Bronchial epithelial cell (primary cell): ENCODE measurements around the gene LAPTM5. TPM values are rescaled to one million over a fixed set of nuclear protein-coding genes. Genes with fewer than 3 reads are reported as not detected.

Experiments used
- DNase-seq: peaks from one replicate; pipeline ENCODE4 v3.0.0-alpha.2; 2010; ENCODE audit warnings: low read depth
- FAIRE-seq: peaks from 2 replicates; lab custom pipeline; 2011; peaks lifted over from hg19 to GRCh38; lab: Jason Lieb, UNC
- H3K27me3 ChIP-seq: 2 replicates; pipeline ENCODE4 v1.5.1; 2011; ENCODE audit warnings: low read length; ENCODE audit not compliant: control insufficient read depth, insufficient read depth
- H3K36me3 ChIP-seq: 2 replicates; pipeline ENCODE4 v1.5.1; 2011; ENCODE audit warnings: low read length; ENCODE audit not compliant: control insufficient read depth, insufficient read depth
- H3K4me3 ChIP-seq: 2 replicates; pipeline ENCODE4 v1.5.1; 2011; ENCODE audit warnings: mild to moderate bottlenecking, low read depth, low read length, control low read depth
- CTCF ChIP-seq: IDR thresholded peaks from 2 replicates; pipeline ENCODE4 v1.5.1; 2011; ENCODE audit warnings: mild to moderate bottlenecking, moderate library complexity, low read length, control low read depth, inconsistent platforms; ENCODE audit not compliant: insufficient read depth, severe bottlenecking
- total RNA-seq: library from RNA; depleted of rRNA; stranded (reverse); fragments of >200 nt; gene quantifications from 2 replicates; pipeline ENCODE4 v1.2.1, GENCODE V29; 2014

The LAPTM5 gene
- total RNA-seq, 1 donor from 2014 or later = under 0.01 TPM

- FAIRE-seq (no peak), DNase-seq (peak; percentile 65)
- Histone ChIP-seq H3K4me3 (no peak overlapping the region), H3K27me3 (no peaks in the 10 kb centered on the region), H3K36me3 (no peaks in the 10 kb centered on the region)
- TF ChIP-seq CTCF = no peak
Measured at GRCh38 chr1:30700528-30701257, 56.9 kb downstream of the LAPTM5 start.

GRCh38 chr1:30699762-30700161, 57.8 kb downstream of the LAPTM5 start:
- FAIRE-seq (no peak), DNase-seq (no peak)
- TF ChIP-seq CTCF = no peak

GRCh38 chr1:30698401-30698981, 59.1 kb downstream of the LAPTM5 start:
- TF ChIP-seq CTCF = no peak
- H3K4me3 ChIP-seq = no peak overlapping the region
- H3K36me3 ChIP-seq = no peaks in the 10 kb centered on the region
- H3K27me3 ChIP-seq = no peaks in the 10 kb centered on the region
- DNase-seq = no peak
- no peak for FAIRE-seq

More at GRCh38 chr1:30699762-30700161, 57.8 kb downstream of the LAPTM5 start:
- Histone ChIP-seq H3K36me3 (no peaks in the 10 kb centered on the region), H3K4me3 (no peak overlapping the region), H3K27me3 (no peaks in the 10 kb centered on the region)

- DNase-seq (peak; percentile 60), FAIRE-seq (no peak)
- TF ChIP-seq CTCF = peak; percentile 30
Measured at GRCh38 chr1:30697571-30698376, 59.8 kb downstream of the LAPTM5 start.

GRCh38 chr1:30696831-30697230, 60.7 kb downstream of the LAPTM5 start:
- FAIRE-seq (no peak), DNase-seq (no peak)
- no peak for TF ChIP-seq CTCF
- H3K4me3 ChIP-seq = no peak overlapping the region
- H3K27me3 ChIP-seq = no peaks in the 10 kb centered on the region
- H3K36me3 ChIP-seq = no peaks in the 10 kb centered on the region

More at GRCh38 chr1:30697571-30698376, 59.8 kb downstream of the LAPTM5 start:
- no peaks in the 10 kb centered on the region for H3K36me3 ChIP-seq
- no peaks in the 10 kb centered on the region for H3K27me3 ChIP-seq
- H3K4me3 ChIP-seq = no peak overlapping the region
